ENCODE data around the gene TIMP3.

Gene TIMP3

DNA sequence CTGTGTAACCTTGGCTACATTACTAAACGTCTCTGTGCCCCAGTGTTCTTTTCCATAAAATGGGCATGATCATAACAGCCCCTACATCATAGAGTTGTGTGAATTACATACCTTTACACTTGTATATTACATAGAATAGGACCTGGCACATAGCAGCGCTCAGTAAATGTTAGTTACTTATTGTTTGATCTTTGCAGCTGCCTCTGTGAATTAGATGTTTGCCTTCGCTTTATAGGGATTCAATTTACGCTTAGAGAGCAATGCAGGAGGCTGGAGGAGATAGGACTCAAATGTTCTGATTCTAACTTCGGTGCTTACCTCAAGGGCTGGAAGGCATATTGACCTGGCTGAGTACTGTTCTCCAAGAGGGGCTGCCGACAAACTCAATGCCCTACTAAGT is 10.4 kb upstream of the TIMP3 start:
- Histone ChIP-seq H3K4me3 (ENCODE audit: low read depth, low read length) (no peak overlapping the region), H3K27ac (ENCODE audit: extremely low read depth, low read depth, low read length) (no peak overlapping the region), H3K36me3 (ENCODE audit: control insufficient read depth in 2 of 2, insufficient read depth in 1 of 2, low read length in 2 of 2) (no peaks in the 10 kb centered on the region), H3K9me3 (ENCODE audit: control insufficient read depth, insufficient read depth, low read depth, low read length) (no peaks in the 10 kb centered on the region), H3K4me1 (ENCODE audit: control insufficient read depth, insufficient read depth, low read length) (no peaks in the 10 kb centered on the region)
- TF ChIP-seq ZBTB1 (tag by site-specific recombination; IDR thresholded peaks at IDR 0.05) (no peak), ZNF530 (tag by site-specific recombination; IDR thresholded peaks at IDR 0.05; ENCODE audit: low read depth) (no peak), ZNF585B (tag by site-specific recombination; IDR thresholded peaks at IDR 0.05) (no peak), ZNF610 (tag by site-specific recombination; IDR thresholded peaks at IDR 0.05; ENCODE audit: borderline replicate concordance) (no peak), WT1 (tag by site-specific recombination; IDR thresholded peaks at IDR 0.05) (no peak), ZNF830 (tag by site-specific recombination; IDR thresholded peaks at IDR 0.05; ENCODE audit: low read depth) (no peak), ZNF48 (tag by site-specific recombination; IDR thresholded peaks at IDR 0.05) (no peak), ZNF433 (tag by site-specific recombination; IDR thresholded peaks at IDR 0.05; ENCODE audit: low read depth) (no peak), BCL11A (tag by site-specific recombination; IDR thresholded peaks at IDR 0.05; ENCODE audit: low read depth) (no peak), GLIS1 (tag by site-specific recombination; IDR thresholded peaks at IDR 0.05) (no peak)
- TF ChIP-seq, protein P1, sequence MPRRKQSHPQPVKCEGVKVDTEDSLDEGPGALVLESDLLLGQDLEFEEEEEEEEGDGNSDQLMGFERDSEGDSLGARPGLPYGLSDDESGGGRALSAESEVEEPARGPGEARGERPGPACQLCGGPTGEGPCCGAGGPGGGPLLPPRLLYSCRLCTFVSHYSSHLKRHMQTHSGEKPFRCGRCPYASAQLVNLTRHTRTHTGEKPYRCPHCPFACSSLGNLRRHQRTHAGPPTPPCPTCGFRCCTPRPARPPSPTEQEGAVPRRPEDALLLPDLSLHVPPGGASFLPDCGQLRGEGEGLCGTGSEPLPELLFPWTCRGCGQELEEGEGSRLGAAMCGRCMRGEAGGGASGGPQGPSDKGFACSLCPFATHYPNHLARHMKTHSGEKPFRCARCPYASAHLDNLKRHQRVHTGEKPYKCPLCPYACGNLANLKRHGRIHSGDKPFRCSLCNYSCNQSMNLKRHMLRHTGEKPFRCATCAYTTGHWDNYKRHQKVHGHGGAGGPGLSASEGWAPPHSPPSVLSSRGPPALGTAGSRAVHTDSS (tag by site-specific recombination; IDR thresholded peaks at IDR 0.05) = no peak
- TF ChIP-seq, protein P2, sequence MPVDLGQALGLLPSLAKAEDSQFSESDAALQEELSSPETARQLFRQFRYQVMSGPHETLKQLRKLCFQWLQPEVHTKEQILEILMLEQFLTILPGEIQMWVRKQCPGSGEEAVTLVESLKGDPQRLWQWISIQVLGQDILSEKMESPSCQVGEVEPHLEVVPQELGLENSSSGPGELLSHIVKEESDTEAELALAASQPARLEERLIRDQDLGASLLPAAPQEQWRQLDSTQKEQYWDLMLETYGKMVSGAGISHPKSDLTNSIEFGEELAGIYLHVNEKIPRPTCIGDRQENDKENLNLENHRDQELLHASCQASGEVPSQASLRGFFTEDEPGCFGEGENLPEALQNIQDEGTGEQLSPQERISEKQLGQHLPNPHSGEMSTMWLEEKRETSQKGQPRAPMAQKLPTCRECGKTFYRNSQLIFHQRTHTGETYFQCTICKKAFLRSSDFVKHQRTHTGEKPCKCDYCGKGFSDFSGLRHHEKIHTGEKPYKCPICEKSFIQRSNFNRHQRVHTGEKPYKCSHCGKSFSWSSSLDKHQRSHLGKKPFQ (tag by site-specific recombination; IDR thresholded peaks at IDR 0.05) = no peak
- TF ChIP-seq, protein P3, sequence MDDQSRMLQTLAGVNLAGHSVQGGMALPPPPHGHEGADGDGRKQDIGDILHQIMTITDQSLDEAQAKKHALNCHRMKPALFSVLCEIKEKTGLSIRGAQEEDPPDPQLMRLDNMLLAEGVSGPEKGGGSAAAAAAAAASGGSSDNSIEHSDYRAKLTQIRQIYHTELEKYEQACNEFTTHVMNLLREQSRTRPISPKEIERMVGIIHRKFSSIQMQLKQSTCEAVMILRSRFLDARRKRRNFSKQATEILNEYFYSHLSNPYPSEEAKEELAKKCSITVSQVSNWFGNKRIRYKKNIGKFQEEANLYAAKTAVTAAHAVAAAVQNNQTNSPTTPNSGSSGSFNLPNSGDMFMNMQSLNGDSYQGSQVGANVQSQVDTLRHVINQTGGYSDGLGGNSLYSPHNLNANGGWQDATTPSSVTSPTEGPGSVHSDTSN (CRISPR knock-in tag; IDR thresholded peaks at IDR 0.05) = no peak
- TF ChIP-seq, protein P4, sequence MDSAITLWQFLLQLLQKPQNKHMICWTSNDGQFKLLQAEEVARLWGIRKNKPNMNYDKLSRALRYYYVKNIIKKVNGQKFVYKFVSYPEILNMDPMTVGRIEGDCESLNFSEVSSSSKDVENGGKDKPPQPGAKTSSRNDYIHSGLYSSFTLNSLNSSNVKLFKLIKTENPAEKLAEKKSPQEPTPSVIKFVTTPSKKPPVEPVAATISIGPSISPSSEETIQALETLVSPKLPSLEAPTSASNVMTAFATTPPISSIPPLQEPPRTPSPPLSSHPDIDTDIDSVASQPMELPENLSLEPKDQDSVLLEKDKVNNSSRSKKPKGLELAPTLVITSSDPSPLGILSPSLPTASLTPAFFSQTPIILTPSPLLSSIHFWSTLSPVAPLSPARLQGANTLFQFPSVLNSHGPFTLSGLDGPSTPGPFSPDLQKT (IDR thresholded peaks at IDR 0.05; ENCODE audit: borderline replicate concordance, low read depth, low read length) = no peak
- TF ChIP-seq, protein P5, sequence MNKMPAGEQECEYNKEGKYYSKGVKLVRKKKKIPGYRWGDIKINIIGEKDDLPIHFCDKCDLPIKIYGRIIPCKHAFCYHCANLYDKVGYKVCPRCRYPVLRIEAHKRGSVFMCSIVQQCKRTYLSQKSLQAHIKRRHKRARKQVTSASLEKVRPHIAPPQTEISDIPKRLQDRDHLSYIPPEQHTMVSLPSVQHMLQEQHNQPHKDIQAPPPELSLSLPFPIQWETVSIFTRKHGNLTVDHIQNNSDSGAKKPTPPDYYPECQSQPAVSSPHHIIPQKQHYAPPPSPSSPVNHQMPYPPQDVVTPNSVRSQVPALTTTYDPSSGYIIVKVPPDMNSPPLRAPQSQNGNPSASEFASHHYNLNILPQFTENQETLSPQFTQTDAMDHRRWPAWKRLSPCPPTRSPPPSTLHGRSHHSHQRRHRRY (tag by site-specific recombination; IDR thresholded peaks at IDR 0.05) = no peak
- TF ChIP-seq, protein P6, sequence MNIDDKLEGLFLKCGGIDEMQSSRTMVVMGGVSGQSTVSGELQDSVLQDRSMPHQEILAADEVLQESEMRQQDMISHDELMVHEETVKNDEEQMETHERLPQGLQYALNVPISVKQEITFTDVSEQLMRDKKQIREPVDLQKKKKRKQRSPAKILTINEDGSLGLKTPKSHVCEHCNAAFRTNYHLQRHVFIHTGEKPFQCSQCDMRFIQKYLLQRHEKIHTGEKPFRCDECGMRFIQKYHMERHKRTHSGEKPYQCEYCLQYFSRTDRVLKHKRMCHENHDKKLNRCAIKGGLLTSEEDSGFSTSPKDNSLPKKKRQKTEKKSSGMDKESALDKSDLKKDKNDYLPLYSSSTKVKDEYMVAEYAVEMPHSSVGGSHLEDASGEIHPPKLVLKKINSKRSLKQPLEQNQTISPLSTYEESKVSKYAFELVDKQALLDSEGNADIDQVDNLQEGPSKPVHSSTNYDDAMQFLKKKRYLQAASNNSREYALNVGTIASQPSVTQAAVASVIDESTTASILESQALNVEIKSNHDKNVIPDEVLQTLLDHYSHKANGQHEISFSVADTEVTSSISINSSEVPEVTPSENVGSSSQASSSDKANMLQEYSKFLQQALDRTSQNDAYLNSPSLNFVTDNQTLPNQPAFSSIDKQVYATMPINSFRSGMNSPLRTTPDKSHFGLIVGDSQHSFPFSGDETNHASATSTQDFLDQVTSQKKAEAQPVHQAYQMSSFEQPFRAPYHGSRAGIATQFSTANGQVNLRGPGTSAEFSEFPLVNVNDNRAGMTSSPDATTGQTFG (tag by site-specific recombination; IDR thresholded peaks at IDR 0.05; ENCODE audit: borderline replicate concordance) = no peak
- TF ChIP-seq, protein P7, sequence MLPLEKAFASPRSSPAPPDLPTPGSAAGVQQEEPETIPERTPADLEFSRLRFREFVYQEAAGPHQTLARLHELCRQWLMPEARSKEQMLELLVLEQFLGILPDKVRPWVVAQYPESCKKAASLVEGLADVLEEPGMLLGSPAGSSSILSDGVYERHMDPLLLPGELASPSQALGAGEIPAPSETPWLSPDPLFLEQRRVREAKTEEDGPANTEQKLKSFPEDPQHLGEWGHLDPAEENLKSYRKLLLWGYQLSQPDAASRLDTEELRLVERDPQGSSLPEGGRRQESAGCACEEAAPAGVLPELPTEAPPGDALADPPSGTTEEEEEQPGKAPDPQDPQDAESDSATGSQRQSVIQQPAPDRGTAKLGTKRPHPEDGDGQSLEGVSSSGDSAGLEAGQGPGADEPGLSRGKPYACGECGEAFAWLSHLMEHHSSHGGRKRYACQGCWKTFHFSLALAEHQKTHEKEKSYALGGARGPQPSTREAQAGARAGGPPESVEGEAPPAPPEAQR (tag by site-specific recombination; IDR thresholded peaks at IDR 0.05) = no peak
- ChIA-PET CTCF (no interaction called here), POLR2A (no interaction called here)

All from HEK293 (cell line).